GM23338 (cell line): ENCODE results near the gene NFKB1. TPM values are rescaled to one million over a fixed set of nuclear protein-coding genes. Genes with fewer than 3 reads are reported as not detected.

Source experiments
- ATAC-seq: fragments of 200-7000 bp; cut with Tn5 transposase; 3 replicates; pipeline ENCODE4 v1.9.1; 2020
- DNase-seq: peaks from one replicate; pipeline ENCODE4 v3.0.0-alpha.2; 2015; ENCODE audit warnings: low spot score
- H2AFZ ChIP-seq: fragments of 200-600 bp; sonication (generic); 2 replicates; pipeline ENCODE4 v1.8.0; 2016; ENCODE audit warnings: antibody characterized with exemption, mild to moderate bottlenecking, moderate library complexity
- H3F3A ChIP-seq: fragments of 200-600 bp; sonication (generic); replicated peaks from 2 replicates; pipeline ENCODE4 v1.8.0; 2017; ENCODE audit warnings: antibody characterized with exemption, mixed run types, low read depth
- H3K27ac ChIP-seq: fragments of 200-600 bp; sonication (generic); 2 replicates; pipeline ENCODE4 v1.6.1; 2016; ENCODE audit warnings: low read depth
- H3K27me3 ChIP-seq: fragments of 200-600 bp; sonication (generic); 2 replicates; pipeline ENCODE4 v1.8.0; 2016; ENCODE audit warnings: mild to moderate bottlenecking, mixed run types, moderate library complexity; ENCODE audit not compliant: insufficient read depth
- H3K36me3 ChIP-seq: fragments of 200-600 bp; sonication (generic); 2 replicates; pipeline ENCODE4 v1.8.0; 2016; ENCODE audit warnings: mild to moderate bottlenecking; ENCODE audit not compliant: insufficient read depth
- H3K4me1 ChIP-seq: fragments of 200-600 bp; sonication (generic); 2 replicates; pipeline ENCODE4 v1.8.0; 2016; ENCODE audit warnings: mild to moderate bottlenecking, moderate library complexity; ENCODE audit not compliant: insufficient read depth
- H3K4me2 ChIP-seq: fragments of 200-600 bp; sonication (generic); 2 replicates; pipeline ENCODE4 v1.7.1; 2017; ENCODE audit warnings: mixed run types
- H3K4me3 ChIP-seq: fragments of 200-600 bp; sonication (generic); 2 replicates; pipeline ENCODE4 v1.6.1; 2016; ENCODE audit warnings: mixed run types
- H3K79me2 ChIP-seq: fragments of 200-600 bp; sonication (generic); replicated peaks from 2 replicates; pipeline ENCODE4 v1.8.0; 2017; ENCODE audit warnings: mild to moderate bottlenecking; ENCODE audit not compliant: insufficient read depth
- H3K9me2 ChIP-seq: fragments of 200-600 bp; sonication (generic); 2 replicates; pipeline ENCODE4 v1.8.0; 2017; ENCODE audit not compliant: insufficient read depth
- H4K20me1 ChIP-seq: fragments of 200-600 bp; sonication (generic); replicated peaks from 2 replicates; pipeline ENCODE4 v1.8.0; 2017; ENCODE audit warnings: mild to moderate bottlenecking; ENCODE audit not compliant: insufficient read depth
- H3K27ac Mint-ChIP-seq: 2 replicates; pipeline ENCODE4 v1.8.0; 2020; ENCODE audit warnings: inconsistent platforms, mild to moderate bottlenecking, moderate library complexity, mixed read lengths
- H3K27me3 Mint-ChIP-seq: 3 replicates; pipeline ENCODE4 v1.8.0; 2022; ENCODE audit warnings: low read depth, mild to moderate bottlenecking, moderate library complexity, mixed read lengths, inconsistent platforms; ENCODE audit not compliant: insufficient read depth, poor library complexity
- H3K36me3 Mint-ChIP-seq: 3 replicates; pipeline ENCODE4 v1.8.0; 2021; ENCODE audit warnings: low read depth, mild to moderate bottlenecking, inconsistent platforms, moderate library complexity, mixed read lengths
- H3K4me1 Mint-ChIP-seq: 3 replicates; pipeline ENCODE4 v1.8.0; 2020; ENCODE audit warnings: mild to moderate bottlenecking, inconsistent platforms, mixed read lengths
- H3K4me3 Mint-ChIP-seq: 3 replicates; pipeline ENCODE4 v1.8.0; 2021; ENCODE audit warnings: moderate library complexity, mild to moderate bottlenecking, inconsistent platforms, mixed read lengths
- H3K9me3 Mint-ChIP-seq: 3 replicates; pipeline ENCODE4 v1.8.0; 2020; ENCODE audit warnings: moderate library complexity, mild to moderate bottlenecking, inconsistent platforms, mixed read lengths
- CTCF ChIP-seq, 2 experiments: fragments of 200-600 bp in 1 of 2; sonication (generic) in 1 of 2; conservative IDR thresholded peaks; 2 replicates each; pipeline versions ENCODE4 v1.5.1 to v1.6.1; 2016 to 2017; ENCODE audit warnings: antibody characterized with exemption in 2 of 2, low read depth in 2 of 2, mild to moderate bottlenecking in 2 of 2, moderate library complexity in 1 of 2
- ETS1 ChIP-seq: IDR thresholded peaks from 2 replicates; pipeline ENCODE4 v1.6.1; 2016; ENCODE audit warnings: antibody characterized with exemption
- EZH2 ChIP-seq: fragments of 200-600 bp; sonication (generic); IDR thresholded peaks from one replicate; pipeline ENCODE4 v1.8.0; 2017; ENCODE audit warnings: antibody characterized with exemption, mild to moderate bottlenecking, low read depth; ENCODE audit not compliant: unreplicated experiment
- EZH2phosphoT487 ChIP-seq: fragments of 200-600 bp; sonication (generic); IDR thresholded peaks from one replicate; pipeline ENCODE4 v1.8.1; 2018; ENCODE audit warnings: antibody characterized with exemption; ENCODE audit not compliant: unreplicated experiment
- JUNB ChIP-seq: IDR thresholded peaks from one replicate; pipeline ENCODE4 v1.6.1; 2016; ENCODE audit warnings: antibody characterized with exemption; ENCODE audit not compliant: unreplicated experiment
- NANOG ChIP-seq: IDR thresholded peaks from 2 replicates; pipeline ENCODE4 v1.6.1; 2016; ENCODE audit warnings: antibody characterized with exemption, borderline replicate concordance
- POLR2AphosphoS5 ChIP-seq: IDR thresholded peaks from 2 replicates; pipeline ENCODE4 v1.6.1; 2016; ENCODE audit warnings: antibody characterized with exemption, low read depth
- STAT1 ChIP-seq: IDR thresholded peaks from one replicate; pipeline ENCODE4 v1.6.1; 2016; ENCODE audit warnings: antibody characterized with exemption; ENCODE audit not compliant: unreplicated experiment
- ZNF114 ChIP-seq: fragments of 250-450 bp; sonication (Bioruptor Pico); IDR thresholded peaks from 2 replicates; pipeline ENCODE4 v1.5.0; 2020; ENCODE audit warnings: mild to moderate bottlenecking, moderate library complexity
- ZNF462 ChIP-seq: fragments of 250-450 bp; sonication (Bioruptor Pico); IDR thresholded peaks from 2 replicates; pipeline ENCODE4 v1.5.0; 2020; ENCODE audit warnings: mild to moderate bottlenecking, moderate library complexity
- polyA plus RNA-seq: library from polyadenylated mRNA; unstranded; fragments of >200 nt; fragmentation: Nextera tagmentation; extraction: Ambion mirVana; gene quantifications from 2 replicates; pipeline ENCODE4 v1.2.1, GENCODE V29; 2016
- total RNA-seq: library from RNA; depleted of rRNA; stranded (reverse); fragments of >200 nt; shearing (Covaris generic); gene quantifications from 2 replicates; pipeline ENCODE4 v1.2.3, GENCODE V29; 2014
- TF ChIP-seq, protein P1 (sequence below): IDR thresholded peaks from one replicate; pipeline ENCODE4 v1.6.1; 2018; ENCODE audit warnings: antibody characterized with exemption; ENCODE audit not compliant: unreplicated experiment

The NFKB1 gene
- total and polyA plus RNA-seq, 2 experiments from 2014 or later, result 0.82 to 4.6 TPM

DNA sequence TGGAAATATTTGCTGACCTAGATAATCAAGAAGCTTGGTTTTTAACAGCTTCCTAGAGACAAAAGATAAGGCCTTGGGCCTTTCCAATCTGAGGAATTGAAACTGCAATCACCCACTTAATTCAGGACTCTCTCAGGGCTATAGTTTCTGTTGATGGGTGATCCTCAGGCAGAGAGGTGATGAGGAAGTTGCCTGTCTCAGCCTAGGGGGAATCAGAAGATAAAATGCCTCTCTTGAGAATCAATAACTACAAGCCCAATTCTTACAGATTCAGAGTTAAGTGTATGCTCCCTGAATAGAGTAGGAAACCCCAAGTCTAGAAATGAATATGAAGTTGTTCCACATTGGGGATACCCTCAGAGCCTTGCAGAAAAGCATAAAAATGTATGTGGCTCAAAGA is 45.5 kb downstream of the NFKB1 start:
- H3K4me1 Mint-ChIP-seq, result no peaks in the 10 kb centered on the region; the same call in 2 of the 3 replicates
- Histone ChIP-seq H3K79me2 (no peaks in the 10 kb centered on the region), H3K4me2 (no peak overlapping the region), H3K9me2 (no peaks in the 10 kb centered on the region; the same call in 1 of the 2 replicates), H3K27ac (no peak overlapping the region), H3K27me3 (no peaks in the 10 kb centered on the region), H3K4me1 (no peaks in the 10 kb centered on the region), H2AFZ (no peak overlapping the region), H4K20me1 (no peaks in the 10 kb centered on the region), H3K4me3 (no peak overlapping the region), H3F3A (no peaks in the 10 kb centered on the region), H3K36me3 (no peaks in the 10 kb centered on the region)
- no peaks in the 10 kb centered on the region for H3K36me3 Mint-ChIP-seq
- DNase-seq (no peak), ATAC-seq (no peak)
- no peaks in the 10 kb centered on the region for H3K27me3 Mint-ChIP-seq
- no peaks in the 10 kb centered on the region for H3K9me3 Mint-ChIP-seq
- no peak overlapping the region for H3K4me3 Mint-ChIP-seq
- no peak overlapping the region for H3K27ac Mint-ChIP-seq
- TF ChIP-seq ZNF114 (CRISPR knock-in tag) (no peak), EZH2 (no peak), NANOG (no peak), ZNF462 (CRISPR knock-in tag) (no peak), CTCF (conservative IDR thresholded peaks at IDR 0.05; ENCODE audit: low read depth in 2 of 2) (no peak), STAT1 (no peak), JUNB (no peak), POLR2AphosphoS5 (no peak), EZH2phosphoT487 (no peak), ETS1 (no peak)
- TF ChIP-seq, protein P1, sequence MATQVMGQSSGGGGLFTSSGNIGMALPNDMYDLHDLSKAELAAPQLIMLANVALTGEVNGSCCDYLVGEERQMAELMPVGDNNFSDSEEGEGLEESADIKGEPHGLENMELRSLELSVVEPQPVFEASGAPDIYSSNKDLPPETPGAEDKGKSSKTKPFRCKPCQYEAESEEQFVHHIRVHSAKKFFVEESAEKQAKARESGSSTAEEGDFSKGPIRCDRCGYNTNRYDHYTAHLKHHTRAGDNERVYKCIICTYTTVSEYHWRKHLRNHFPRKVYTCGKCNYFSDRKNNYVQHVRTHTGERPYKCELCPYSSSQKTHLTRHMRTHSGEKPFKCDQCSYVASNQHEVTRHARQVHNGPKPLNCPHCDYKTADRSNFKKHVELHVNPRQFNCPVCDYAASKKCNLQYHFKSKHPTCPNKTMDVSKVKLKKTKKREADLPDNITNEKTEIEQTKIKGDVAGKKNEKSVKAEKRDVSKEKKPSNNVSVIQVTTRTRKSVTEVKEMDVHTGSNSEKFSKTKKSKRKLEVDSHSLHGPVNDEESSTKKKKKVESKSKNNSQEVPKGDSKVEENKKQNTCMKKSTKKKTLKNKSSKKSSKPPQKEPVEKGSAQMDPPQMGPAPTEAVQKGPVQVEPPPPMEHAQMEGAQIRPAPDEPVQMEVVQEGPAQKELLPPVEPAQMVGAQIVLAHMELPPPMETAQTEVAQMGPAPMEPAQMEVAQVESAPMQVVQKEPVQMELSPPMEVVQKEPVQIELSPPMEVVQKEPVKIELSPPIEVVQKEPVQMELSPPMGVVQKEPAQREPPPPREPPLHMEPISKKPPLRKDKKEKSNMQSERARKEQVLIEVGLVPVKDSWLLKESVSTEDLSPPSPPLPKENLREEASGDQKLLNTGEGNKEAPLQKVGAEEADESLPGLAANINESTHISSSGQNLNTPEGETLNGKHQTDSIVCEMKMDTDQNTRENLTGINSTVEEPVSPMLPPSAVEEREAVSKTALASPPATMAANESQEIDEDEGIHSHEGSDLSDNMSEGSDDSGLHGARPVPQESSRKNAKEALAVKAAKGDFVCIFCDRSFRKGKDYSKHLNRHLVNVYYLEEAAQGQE, result no peak
